NCI-H526 (cell line): ENCODE data around the gene SYT2.
A peak's percentile ranks its signal among the peaks of the same experiment; 100 is the strongest.

ENCODE experiments used
- DNase-seq, 2 experiments: peaks; one replicate each; lab custom pipeline; 2025; lab: John Stamatoyannopoulos, UW

Gene SYT2

GRCh38 chr1:202679406-202680177, 30.7 kb downstream of the SYT2 start:
- no peak for DNase-seq

- no peak for DNase-seq
Observed at GRCh38 chr1:202677433-202677832, 32.8 kb downstream of the SYT2 start.

- DNase-seq = no peak
Observed at GRCh38 chr1:202673531-202673930, 36.7 kb downstream of the SYT2 start.

- DNase-seq = no peak
Observed at GRCh38 chr1:202671399-202671798, 38.9 kb downstream of the SYT2 start.

GRCh38 chr1:202665417-202665816, 44.8 kb downstream of the SYT2 start:
- DNase-seq = no peak

- no peak for DNase-seq
Observed at GRCh38 chr1:202664083-202664482, 46.2 kb downstream of the SYT2 start.

- DNase-seq = no peak
Observed at GRCh38 chr1:202663131-202663530, 47.1 kb downstream of the SYT2 start.

GRCh38 chr1:202662081-202662480, 48.2 kb downstream of the SYT2 start:
- DNase-seq = no peak

- no peak for DNase-seq
Observed at GRCh38 chr1:202661136-202661845, 49.0 kb downstream of the SYT2 start.

- no peak for DNase-seq
Observed at GRCh38 chr1:202659974-202660373, 50.3 kb downstream of the SYT2 start.

- no peak for DNase-seq
Observed at GRCh38 chr1:202659541-202659940, 50.7 kb downstream of the SYT2 start.

GRCh38 chr1:202658769-202659168, 51.5 kb downstream of the SYT2 start:
- DNase-seq = no peak

- no peak for DNase-seq
Observed at GRCh38 chr1:202658251-202658759, 51.9 kb downstream of the SYT2 start.

GRCh38 chr1:202656951-202657646, 53.2 kb downstream of the SYT2 start:
- DNase-seq = no peak

- peak in 1 of 2 experiments; percentile 20 for DNase-seq
Observed at GRCh38 chr1:202656057-202656456, 54.2 kb downstream of the SYT2 start.

- DNase-seq = no peak
Observed at GRCh38 chr1:202654079-202654478, 56.2 kb downstream of the SYT2 start.

- no peak for DNase-seq
Observed at GRCh38 chr1:202649553-202650392, 60.5 kb downstream of the SYT2 start.

- no peak for DNase-seq
Observed at GRCh38 chr1:202648605-202649226, 61.5 kb downstream of the SYT2 start.

GRCh38 chr1:202645097-202645476, 65.2 kb downstream of the SYT2 start:
- no peak for DNase-seq

GRCh38 chr1:202644219-202645096, 65.8 kb downstream of the SYT2 start:
- no peak for DNase-seq
